HG03175 (cell line): ENCODE measurements around the gene RELL1.
A peak's percentile ranks its signal among the peaks of the same experiment; 100 is the strongest.

Experiments
- ATAC-seq: cut with Tn5 transposase; IDR thresholded peaks from one replicate; pipeline ENCODE4 v1.9.1; 2021; ENCODE audit warnings: mild to moderate bottlenecking, moderate library complexity; ENCODE audit not compliant: unreplicated experiment

RELL1 gene

DNA sequence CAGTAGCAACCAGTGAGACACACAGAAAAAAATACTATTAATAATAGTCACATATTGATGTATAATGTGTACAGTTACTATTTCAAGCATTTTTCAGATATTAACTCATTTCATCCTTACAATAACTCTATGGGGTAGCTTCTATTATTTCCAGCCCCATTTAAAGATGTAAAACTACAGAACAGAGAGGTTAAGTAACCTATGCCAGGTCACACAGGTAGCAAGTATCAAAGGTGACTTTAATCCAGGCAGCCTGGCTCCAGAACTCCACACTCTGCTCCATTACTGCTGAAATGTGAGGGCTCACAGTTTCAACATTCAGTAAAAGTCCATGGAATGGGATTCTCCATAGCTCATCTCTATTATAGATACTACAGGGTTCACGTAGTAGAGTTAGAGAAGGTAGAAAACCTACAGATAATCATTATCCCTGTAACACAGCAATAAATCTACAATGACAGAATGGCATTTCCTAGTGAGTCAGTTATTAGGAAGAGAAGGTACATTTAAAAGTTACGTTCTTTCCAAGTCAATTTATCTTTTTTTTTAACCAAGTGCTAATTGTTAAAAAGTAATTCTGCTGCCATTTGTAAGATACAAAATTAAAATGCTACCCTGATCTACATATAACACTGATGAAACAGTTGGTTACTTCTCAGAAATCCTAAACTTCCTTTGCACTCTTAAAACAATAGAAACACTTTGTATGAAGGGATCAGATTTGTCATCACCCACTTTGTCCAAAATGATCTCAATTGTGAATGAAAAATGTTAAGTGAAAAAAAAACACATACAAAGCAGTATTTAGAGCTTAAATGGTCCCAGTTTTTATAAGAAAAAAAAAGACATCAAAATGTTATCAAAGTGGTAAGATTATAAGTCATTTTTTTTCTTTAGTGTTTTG, 18.7 kb downstream of the RELL1 start:
- no peak for ATAC-seq

DNA sequence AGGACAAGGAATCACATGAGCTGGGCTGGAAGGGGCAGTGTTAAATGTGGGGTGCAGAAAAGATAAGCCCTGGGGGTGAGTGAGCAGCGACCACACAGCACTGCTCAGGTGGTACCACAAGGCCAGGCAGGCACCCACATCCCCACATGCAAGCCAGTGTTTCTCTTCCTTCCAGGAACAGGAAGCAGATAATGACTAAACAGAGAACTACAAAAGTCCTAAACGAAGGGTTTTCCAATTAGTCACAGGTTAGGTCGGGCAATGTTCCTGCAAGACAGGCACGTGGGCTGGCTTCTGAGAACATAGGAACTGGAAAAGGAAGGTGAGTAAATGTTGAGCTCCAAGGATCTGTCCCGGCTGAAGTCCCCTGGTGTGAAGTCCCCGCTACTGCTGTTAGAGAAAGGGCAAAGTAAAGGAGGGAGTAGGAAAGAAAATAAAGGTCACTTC, 19.5 kb downstream of the RELL1 start:
- peak; percentile 53 for ATAC-seq

DNA sequence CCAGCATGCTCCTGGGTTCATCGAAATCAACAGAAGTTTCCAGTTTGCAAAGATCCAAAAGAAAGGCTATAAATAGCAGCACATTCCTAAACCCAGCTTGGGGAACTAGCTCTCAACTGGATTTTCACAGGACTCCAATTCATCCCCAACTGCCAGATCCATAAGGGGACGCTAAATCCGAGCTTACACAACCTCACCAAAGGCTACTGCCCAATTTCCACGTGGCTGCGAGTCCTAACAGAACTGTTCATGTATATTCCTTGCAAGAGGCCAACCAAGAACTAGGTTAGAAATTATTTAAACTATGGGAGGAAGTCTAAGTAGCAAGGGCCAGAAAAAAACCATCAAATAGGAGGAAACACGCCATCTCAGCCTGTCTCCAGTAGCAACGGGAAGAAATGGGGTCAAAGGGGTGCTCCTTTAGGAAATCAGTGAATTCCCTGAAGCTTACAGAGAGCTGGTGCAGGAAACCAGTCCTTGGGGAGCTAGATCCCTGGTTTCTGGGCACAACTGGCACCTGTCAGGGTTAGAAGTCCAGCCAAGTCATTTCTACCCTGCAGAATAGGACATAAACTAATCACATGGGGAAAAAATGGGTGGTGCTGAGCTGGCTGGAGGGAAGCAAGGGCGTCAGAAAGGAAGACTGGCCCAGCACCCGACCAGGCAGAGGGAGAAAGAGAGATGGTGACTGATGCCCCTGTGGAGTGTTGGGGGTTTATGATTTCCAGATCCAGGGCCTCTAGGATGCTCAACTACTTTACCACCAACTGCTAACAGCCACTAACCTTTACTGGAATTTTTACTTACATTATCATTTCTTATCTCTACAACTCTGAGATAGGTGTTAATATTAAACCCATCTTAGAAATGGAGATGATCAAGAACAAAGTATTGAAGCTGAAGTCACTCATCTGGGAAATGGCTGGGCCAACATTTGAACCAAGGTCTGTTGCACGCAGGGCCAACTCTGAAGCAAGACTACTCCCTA, 20.5 kb downstream of the RELL1 start:
- ATAC-seq = no peak

DNA sequence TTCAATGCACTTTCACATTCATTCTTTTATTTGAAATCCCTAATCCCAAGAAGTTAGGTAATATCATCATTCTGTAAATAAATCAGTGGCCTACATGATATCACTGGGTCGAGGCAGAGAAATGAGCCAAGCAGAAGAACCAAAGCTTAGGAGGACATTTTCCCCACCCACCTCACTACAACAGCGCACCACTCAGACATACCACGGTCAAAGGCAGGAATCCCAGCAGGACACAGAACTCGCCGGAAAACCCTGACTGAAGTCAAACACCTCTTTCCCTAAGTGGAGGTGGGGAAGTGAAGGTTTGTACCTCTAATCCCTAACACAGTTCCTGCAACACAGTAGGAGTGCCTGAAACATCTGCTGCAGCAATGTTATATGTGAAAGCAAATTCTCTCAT, 21.5 kb downstream of the RELL1 start:
- no peak for ATAC-seq

DNA sequence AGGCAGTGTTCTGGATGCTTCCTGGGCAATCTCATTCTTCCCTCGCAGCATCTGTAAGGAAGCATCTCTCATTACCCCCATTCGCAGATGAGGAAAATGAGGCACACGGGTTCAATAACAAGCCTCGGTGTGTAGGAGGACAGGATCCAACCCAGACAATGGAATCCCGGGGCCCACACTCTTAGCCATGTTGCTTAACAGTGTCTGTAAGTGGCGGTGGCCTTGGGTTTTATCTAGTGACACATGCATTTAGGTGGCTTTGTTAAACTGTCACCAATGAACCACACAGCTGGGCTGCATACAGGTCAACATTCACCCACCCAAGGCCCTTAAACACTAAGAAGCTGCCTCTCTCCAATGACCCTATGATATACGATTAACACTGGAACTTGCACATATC, 22.6 kb downstream of the RELL1 start:
- no peak for ATAC-seq

DNA sequence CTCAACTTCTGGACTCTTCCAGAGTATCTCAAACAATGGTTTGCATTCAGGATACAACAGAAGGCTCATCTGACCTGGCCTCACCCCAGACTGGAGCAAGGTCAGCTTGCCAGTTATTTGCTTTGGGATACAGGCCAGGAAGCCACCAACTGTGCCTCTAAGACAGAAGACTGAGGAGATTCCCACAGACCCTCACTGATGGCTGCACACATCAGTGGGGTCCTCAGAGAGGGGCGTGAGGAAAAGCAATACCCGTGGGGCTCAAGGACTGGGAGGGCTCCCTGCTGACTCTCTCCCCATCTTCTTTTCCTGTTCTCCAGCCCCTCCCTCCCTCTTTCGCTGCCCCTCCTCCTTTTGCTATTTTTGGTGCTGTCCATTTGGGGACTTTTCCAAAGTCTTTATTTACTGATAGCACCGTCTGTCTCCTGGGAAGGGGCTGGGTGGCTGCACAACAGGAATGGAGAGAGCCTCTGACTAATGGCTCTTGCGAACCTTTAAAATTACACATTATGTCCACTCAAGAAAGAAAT, 23.2 kb downstream of the RELL1 start:
- no peak for ATAC-seq

DNA sequence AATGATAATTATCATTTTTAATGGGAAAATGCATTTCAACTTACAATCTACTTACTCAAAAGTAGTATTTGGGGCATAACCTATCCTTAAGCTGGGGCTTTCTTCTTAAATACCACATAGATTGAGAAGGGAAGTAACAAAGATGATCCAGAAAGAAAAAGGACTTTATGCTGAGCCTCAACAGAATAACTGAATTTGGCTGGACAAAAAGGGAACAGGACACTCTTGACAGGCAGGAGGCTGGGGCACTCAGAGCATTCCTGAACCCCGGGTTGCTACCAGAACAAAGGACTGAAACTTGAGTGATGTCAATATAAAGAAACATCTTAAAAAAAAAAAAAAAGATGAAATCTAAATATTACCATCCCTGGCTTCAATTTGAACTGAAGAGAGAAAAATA, 23.9 kb downstream of the RELL1 start:
- ATAC-seq = no peak

DNA sequence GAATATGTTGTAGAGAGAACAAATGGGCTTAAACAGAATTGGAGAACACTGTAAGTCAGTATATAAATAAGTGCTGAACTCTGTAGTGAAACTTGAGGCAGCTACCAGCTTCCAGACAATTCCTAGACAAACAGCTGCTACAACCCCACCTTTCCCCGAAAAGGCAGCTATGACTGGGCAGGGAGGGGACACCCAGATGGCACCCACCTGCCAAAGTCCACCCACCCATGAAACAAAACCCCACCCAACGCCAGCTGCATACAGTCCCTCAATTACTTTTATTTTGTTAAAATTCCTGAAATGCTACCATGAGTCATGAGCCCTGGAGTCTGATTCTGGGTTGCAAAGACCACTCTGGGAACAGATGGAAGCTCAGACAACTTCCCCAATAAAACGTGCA, 24.4 kb downstream of the RELL1 start:
- ATAC-seq = no peak

DNA sequence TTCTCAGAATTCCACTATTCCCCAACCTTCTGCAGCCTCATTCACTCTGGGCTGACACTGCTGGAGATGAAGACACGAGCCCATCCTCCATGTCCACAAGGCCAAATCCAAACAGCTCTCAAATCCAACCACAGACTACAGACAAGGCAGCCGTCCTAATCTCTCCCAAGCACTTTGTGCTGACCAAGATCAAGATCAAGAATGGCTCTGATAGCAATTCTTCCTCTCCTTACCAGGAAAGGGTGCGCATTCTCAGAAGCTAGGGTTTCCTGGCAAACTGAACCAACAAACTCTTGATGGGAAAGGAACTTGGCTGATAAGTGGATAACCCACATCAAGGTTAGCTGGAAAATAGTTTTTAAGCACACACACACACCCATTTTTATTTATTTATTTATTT, 26.5 kb downstream of the RELL1 start:
- ATAC-seq = no peak

DNA sequence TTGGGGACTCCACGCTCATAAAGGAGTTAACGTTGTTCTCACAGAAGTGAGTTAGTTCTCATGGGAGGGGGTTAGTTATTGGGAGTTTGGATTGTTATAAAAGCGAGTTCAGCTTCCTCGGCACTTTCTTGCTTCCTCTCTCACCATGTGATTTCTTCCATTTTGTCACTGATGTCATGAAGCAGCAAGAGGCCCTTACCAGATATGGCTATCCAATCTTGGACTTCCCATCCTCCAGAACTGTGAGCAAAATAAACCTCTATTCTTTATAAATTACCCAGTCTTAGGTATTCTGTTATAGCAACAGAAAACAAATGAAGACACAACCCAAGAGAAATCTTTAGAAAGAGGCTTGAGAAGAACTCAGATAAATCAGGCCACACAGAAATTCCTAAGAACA, 29.5 kb downstream of the RELL1 start:
- no peak for ATAC-seq

DNA sequence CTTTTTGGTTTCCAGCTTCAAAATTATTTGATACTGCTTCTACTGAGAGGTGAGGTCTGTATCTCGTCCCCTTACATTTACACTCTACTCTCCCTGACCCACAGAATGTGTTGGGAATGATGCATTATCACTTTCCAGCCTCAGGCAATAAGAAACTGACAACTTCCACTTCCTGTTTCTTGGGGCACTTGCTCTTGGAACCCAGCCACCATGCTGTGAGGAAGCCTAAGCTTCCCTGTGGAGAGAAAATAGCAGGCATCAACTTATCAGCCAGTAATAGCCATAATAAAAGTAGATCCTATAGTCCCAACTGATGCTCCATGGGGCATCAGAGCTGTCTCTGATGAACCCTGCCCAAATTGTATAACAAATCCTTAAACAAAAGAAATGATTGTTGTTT, 32.6 kb downstream of the RELL1 start:
- no peak for ATAC-seq

DNA sequence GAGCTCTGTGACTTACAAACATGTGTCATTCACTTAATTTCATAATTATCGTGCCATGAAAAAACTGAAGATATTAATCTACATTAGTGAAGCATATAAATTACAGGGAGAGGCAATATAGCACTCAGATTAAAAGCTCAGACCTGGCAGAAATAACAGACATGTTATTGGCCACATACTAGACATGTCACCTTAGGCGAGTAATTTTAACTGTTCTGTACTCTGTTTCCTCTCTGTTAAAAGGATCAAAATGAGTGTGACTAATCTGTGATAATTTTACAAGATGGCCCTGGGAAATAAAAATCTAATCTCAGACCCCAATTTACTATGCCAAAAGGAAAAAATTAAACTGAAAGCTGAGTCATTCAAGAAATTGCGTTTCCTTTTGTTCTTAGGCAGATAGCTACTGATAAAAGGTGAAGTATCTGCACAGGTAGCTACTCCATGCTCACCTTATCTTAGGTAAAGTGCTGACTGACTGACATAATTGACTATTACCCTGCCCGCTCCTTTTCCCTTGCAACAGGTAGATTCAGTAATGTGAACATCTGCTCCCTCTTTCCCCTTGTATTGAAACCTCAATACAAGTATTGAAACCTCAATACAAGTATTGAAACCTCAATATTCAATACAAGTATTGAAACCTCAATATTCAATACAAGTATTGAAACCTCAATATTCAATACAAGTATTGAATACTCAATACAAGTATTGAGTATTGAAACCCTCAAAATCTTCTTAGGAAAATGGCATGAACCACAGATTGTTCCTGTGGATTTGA, 33.2 kb downstream of the RELL1 start:
- ATAC-seq = no peak

DNA sequence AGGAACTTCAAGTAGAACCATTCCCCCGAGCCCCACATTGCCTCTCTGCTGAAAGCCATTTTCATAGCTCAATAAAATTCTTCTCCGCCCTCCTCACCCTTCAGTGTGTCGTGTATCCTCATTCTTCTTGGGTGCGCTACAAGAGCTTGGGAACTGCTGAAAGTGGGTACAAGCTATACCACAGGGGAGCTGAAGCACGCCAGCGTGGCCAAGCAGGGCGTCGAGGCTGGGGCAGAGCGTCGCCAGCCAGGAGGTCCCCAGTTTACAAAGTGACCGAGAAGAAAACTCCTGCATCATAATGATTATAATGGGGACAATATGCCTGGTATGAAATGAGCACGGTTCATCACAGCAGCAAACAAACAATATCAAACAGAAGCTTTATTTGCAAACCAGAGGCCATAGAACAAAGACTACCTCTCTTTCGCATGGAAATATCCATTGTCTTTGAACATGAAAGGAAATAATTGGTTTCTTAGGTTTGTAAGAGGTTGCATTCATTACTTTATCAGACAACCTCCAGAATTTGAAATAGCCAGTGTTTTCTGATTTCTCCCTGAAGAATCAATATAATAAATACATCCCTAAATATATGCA, 34.3 kb downstream of the RELL1 start:
- ATAC-seq = no peak

DNA sequence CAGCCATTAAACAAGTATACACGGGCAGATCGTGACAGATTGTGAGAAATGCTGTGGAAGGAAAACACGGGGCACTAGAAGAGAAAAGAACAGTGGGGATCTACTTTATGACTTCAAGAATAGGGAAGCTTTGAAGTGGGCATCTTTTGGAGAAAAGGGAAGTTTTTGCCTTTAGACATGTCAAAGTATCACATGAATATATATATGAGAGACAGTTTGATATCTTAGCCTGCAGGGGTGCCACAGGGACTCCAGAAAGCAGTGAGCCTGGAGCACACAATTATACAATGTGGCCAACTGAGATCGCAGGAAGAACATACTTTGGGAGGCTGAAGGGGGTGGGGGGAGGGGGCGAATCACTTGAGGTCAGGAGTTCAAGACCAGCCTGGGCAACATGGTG, 35.7 kb downstream of the RELL1 start:
- ATAC-seq = no peak

DNA sequence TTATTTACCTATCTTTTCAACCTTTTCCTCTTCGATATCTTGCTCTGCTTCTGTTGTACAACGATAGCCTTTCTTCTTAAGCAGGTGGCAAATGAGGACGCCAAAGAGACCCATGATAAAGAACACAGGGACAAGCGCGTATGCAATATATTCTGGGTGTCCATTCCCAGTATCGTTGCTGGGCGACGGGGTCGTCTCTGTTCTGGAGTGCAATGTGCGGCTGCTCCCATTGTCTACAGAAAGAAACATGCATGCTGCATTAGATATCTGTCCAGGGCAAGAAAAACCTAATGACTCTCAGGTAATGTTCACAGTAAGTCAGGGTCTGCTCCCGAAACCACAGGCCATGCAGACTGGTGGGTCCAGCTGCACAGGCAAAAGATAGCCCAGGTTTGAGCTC, 36.9 kb downstream of the RELL1 start:
- ATAC-seq = no peak

DNA sequence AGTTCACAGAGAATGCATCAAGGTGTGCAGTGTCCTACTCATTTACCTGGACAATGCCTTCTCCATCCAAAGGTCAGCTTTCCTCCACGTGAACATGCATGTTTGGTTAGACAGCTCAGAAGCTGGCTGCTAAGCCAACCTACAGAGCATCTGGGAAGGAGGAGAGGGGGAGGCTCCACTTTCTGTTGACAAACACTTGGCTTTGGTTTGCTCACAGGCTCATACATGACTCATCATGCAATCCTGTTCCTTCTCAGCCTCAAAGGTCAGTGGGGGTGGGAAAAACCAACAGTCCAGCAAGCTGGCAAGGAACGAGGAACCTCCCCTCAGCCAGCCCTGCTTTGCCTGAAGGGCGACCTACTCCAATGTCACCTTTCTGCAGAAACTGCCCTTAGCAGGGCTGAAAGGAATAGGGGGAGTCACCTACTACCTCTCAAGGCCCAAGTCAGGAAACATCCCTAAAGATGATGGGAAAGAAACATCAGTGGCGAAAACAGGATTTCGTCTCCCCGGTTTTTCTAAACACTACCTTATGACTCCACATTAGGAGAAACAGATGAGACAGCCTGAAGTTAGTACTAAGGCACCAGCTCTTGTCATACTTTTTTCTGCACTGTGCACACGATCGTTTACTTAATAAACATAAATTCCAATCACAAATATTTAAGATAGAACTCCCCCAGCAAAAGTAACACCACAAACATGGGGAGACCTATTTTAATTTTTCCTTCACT, 37.9 kb downstream of the RELL1 start:
- ATAC-seq = no peak

DNA sequence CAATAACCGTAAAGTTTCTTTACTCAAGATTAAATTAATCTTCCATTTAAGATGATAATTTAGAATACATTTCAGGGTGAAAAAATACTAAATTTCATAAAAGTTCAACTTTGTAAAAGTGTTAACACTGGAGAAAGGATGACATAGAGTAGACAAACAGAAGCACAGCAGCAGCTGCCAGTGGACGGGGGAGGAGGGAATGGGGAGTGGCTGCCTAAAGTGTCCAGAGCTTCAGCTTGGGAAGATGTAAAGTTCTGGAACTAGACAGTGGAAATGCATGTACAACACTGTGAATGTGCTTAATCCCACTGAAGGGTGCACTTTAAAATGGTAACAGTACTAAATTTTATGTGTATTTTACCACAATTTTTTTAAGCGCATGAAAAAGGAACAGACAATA, 39.9 kb downstream of the RELL1 start:
- ATAC-seq = no peak

DNA sequence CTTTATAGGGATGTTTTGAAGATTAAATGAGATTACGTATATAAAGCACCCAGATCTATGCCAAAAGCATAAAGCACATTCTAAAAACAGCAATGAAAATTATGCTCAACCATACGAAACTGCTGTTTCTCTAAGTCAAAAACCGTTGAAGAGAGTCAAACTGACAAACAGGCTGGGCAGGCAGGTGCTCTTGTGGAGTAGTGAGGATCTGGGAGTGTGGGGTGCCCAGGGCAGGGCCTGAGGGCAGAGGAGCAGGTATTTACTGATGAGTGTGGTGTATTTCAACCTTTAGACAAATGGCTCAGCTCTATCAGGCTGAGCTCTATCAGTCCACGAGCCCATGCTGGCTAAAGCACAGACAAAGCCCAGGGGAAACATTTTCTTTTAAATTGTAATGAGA, 40.4 kb downstream of the RELL1 start:
- ATAC-seq = no peak

DNA sequence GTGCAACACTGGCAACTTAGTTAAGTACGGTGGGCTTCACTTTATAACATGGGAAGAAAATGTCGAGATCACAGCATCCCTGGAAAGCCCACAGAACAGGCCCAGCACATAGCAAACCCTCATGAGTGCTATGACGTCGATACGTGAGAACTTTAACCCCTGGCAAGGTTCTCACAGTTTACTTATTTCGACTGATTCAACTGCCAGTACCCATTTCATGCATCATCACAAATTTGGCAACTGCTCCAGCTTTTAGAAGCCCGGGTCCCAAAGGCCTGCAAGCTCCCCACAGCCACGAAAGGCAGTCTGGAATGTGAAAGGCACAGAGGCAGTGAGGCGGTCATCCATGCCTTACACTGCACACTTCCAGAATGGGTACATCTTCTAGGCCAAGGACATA, 41.2 kb downstream of the RELL1 start:
- ATAC-seq = no peak
